HepG2 (cell line): ENCODE data around the gene TJAP1. TPM values are rescaled to one million over a fixed set of nuclear protein-coding genes. Genes with fewer than 3 reads are reported as not detected.

Source experiments
- AFF4 ChIP-seq: sonication (generic); formaldehyde crosslinking; IDR thresholded peaks from 2 replicates; pipeline ENCODE4 v1.4.0; 2020; ENCODE audit warnings: missing genetic modification reagents
- AKNA ChIP-seq: sonication (generic); formaldehyde crosslinking; IDR thresholded peaks from 2 replicates; pipeline ENCODE4 v1.4.0; 2020; ENCODE audit warnings: missing genetic modification reagents, borderline replicate concordance
- CENPT ChIP-seq: sonication (generic); formaldehyde crosslinking; IDR thresholded peaks from 2 replicates; pipeline ENCODE4 v1.8.0; 2022; ENCODE audit warnings: low read depth, mild to moderate bottlenecking, moderate library complexity, missing genetic modification reagents
- CERS6 ChIP-seq: sonication (generic); formaldehyde crosslinking; IDR thresholded peaks from 2 replicates; pipeline ENCODE4 v1.5.0; 2020; ENCODE audit warnings: missing genetic modification reagents
- DPF2 ChIP-seq: sonication (generic); formaldehyde crosslinking; IDR thresholded peaks from 2 replicates; pipeline ENCODE4 v1.4.0; 2020; ENCODE audit warnings: mild to moderate bottlenecking, low read depth, missing genetic modification reagents, borderline replicate concordance
- JDP2 ChIP-seq: sonication (generic); formaldehyde crosslinking; IDR thresholded peaks from 2 replicates; pipeline ENCODE4 v1.8.1; 2022; ENCODE audit warnings: missing genetic modification reagents, borderline replicate concordance
- KDM1A ChIP-seq: IDR thresholded peaks from 2 replicates; pipeline ENCODE4 v1.6.1; 2016; ENCODE audit warnings: missing compliant biosample characterization
- NFRKB ChIP-seq: fragments of 450-650 bp; IDR thresholded peaks from 2 replicates; pipeline ENCODE4 v1.6.1; 2017
- PLSCR1 ChIP-seq: sonication (generic); formaldehyde crosslinking; IDR thresholded peaks from 2 replicates; pipeline ENCODE4 v1.5.0; 2020; ENCODE audit warnings: missing genetic modification reagents, mild to moderate bottlenecking, borderline replicate concordance
- PREB ChIP-seq: sonication (generic); formaldehyde crosslinking; IDR thresholded peaks from 2 replicates; pipeline ENCODE4 v1.4.0; 2020; ENCODE audit warnings: missing genetic modification reagents
- SMAD1 ChIP-seq: sonication (generic); formaldehyde crosslinking; IDR thresholded peaks from 2 replicates; pipeline ENCODE4 v1.4.0; 2020; ENCODE audit warnings: missing genetic modification reagents, low read depth, mild to moderate bottlenecking, borderline replicate concordance
- ZNF260 ChIP-seq: sonication (generic); formaldehyde crosslinking; IDR thresholded peaks from 2 replicates; pipeline ENCODE4 v1.4.0; 2020; ENCODE audit warnings: missing genetic modification reagents, low read depth, mild to moderate bottlenecking, borderline replicate concordance
- ZNF512 ChIP-seq: sonication (generic); formaldehyde crosslinking; IDR thresholded peaks from 2 replicates; pipeline ENCODE4 v1.4.0; 2020; ENCODE audit warnings: mild to moderate bottlenecking, missing genetic modification reagents
- ZNF644 ChIP-seq: IDR thresholded peaks from 2 replicates; pipeline ENCODE4 v1.6.1; 2016; ENCODE audit warnings: low read depth
- ZNF720 ChIP-seq: sonication (generic); formaldehyde crosslinking; IDR thresholded peaks from 2 replicates; pipeline ENCODE4 v1.4.0; 2020; ENCODE audit warnings: missing genetic modification reagents
- polyA plus RNA-seq, 8 experiments: library from polyadenylated mRNA; depleted of rRNA in 3 of 8; stranded (reverse) in 7 of 8; unstranded in 1 of 8; fragments of >200 nt; fragmentation: Illumina TruSeq in 4 of 8; extraction: Trizol in 4 of 8; gene quantifications; 2 replicates each; pipeline versions ENCODE4 v1.2.1 to v1.2.3, GENCODE V29; 2011 to 2016; ENCODE audit warnings: low read depth in 4 of 8, missing spikeins in 1 of 8, mixed read lengths in 1 of 8; ENCODE audit not compliant: insufficient read depth in 1 of 8
- total RNA-seq, 5 experiments: library from RNA; depleted of rRNA; stranded (reverse); fragments of >200 nt; fragmentation: Illumina TruSeq; extraction: Trizol; gene quantifications; 2 replicates each; pipeline ENCODE4 v1.2.3, GENCODE V29; 2016; ENCODE audit warnings: low read depth in 1 of 5

TJAP1 gene
- total and polyA plus RNA-seq, 2 of the 13 experiments (the other 11 are each of a cell fraction or from before 2014, with no cell fraction given): 15.7 to 41.6 TPM

- TF ChIP-seq ZNF260 (CRISPR knock-in tag): no peak
- no peak for TF ChIP-seq PREB
- no peak for TF ChIP-seq DPF2 (CRISPR knock-in tag)
- TF ChIP-seq CERS6 (CRISPR knock-in tag): no peak
- no peak for TF ChIP-seq ZNF644 (CRISPR knock-in tag)
- no peak for TF ChIP-seq KDM1A
- TF ChIP-seq AKNA (CRISPR knock-in tag): no peak
- TF ChIP-seq ZNF512 (CRISPR knock-in tag): no peak
- TF ChIP-seq SMAD1 (CRISPR knock-in tag): no peak
- TF ChIP-seq AFF4 (CRISPR knock-in tag): no peak
- no peak for TF ChIP-seq JDP2 (CRISPR knock-in tag)
- TF ChIP-seq PLSCR1 (CRISPR knock-in tag): no peak
- no peak for TF ChIP-seq NFRKB
- TF ChIP-seq CENPT (CRISPR knock-in tag): no peak
- no peak for TF ChIP-seq ZNF720 (CRISPR knock-in tag)
These were observed 29.5 kb downstream of the TJAP1 start (continued) for GRCh38 chr6:43506667-43507471.
